Central memory CD8-positive, alpha-beta T cell (primary cell): Measurements from ENCODE around the gene TWIST2.

Experiments used
- ATAC-seq: fragments of 150-1000 bp; cut with Tn5 transposase; replicated peaks from 2 replicates; pipeline ENCODE4 v1.10.0; 2022; ENCODE audit warnings: mild to moderate bottlenecking, moderate FRiP score, moderate number of reproducible peaks; ENCODE audit not compliant: poor library complexity, severe bottlenecking; ENCODE audit errors: extremely low read depth
- DNase-seq, 2 donors: peaks; one replicate each; pipeline ENCODE4 v3.0.0; 2021; ENCODE audit warnings: low spot score in 2 of 2
- H3K27ac Mint-ChIP-seq: one replicate; pipeline ENCODE4 v1.8.0; 2022; ENCODE audit warnings: low read depth, mild to moderate bottlenecking, moderate library complexity, mixed read lengths
- H3K27me3 Mint-ChIP-seq: one replicate; pipeline ENCODE4 v1.8.0; 2022; ENCODE audit warnings: mixed read lengths
- H3K36me3 Mint-ChIP-seq: one replicate; pipeline ENCODE4 v1.8.0; 2022; ENCODE audit warnings: mild to moderate bottlenecking, moderate library complexity, mixed read lengths; ENCODE audit not compliant: insufficient read depth
- H3K4me1 Mint-ChIP-seq: one replicate; pipeline ENCODE4 v1.8.0; 2022; ENCODE audit warnings: mixed read lengths
- H3K4me3 Mint-ChIP-seq: one replicate; pipeline ENCODE4 v1.8.0; 2022; ENCODE audit warnings: mild to moderate bottlenecking, moderate library complexity, mixed read lengths
- H3K9me3 Mint-ChIP-seq: one replicate; pipeline ENCODE4 v1.8.0; 2022; ENCODE audit warnings: mixed read lengths

Gene TWIST2

DNA sequence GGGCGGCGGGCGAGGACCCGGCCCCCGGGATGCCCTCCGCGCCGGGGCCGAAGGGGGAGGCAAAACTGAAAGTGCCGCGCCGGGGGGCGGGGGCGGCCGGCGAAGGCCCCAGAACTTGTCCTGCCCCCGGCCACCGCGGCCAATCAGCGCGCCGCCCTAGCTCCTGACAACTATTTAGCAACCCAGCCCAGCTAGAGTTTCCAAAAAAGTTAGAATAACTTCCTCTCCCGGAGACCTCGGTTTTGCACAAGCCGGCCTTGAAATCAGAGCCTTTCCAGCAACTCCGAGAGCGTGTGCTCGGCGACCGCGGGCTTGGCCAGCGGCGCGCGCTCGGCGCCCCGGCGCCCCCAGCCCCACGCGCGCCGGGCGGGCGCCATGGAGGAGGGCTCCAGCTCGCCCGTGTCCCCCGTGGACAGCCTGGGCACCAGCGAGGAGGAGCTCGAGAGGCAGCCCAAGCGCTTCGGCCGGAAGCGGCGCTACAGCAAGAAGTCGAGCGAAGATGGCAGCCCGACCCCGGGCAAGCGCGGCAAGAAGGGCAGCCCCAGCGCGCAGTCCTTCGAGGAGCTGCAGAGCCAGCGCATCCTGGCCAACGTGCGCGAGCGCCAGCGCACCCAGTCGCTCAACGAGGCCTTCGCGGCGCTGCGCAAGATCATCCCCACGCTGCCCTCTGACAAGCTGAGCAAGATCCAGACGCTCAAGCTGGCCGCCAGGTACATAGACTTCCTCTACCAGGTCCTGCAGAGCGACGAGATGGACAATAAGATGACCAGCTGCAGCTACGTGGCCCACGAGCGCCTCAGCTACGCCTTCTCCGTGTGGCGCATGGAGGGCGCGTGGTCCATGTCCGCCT is at the start of gene TWIST2:
TSS of gene TWIST2 (plus strand) at position 245 of the 850 bp plus-strand sequence. CDS start at position 376, 131 bp downstream.
- H3K4me1 Mint-ChIP-seq = no peaks in the 10 kb centered on the region
- ATAC-seq (no peak), DNase-seq (no peak)
- no peaks in the 10 kb centered on the region for H3K36me3 Mint-ChIP-seq
- H3K4me3 Mint-ChIP-seq = no peak within 1 kb of the TSS
- no peak within 1 kb of the TSS for H3K27ac Mint-ChIP-seq
- H3K27me3 Mint-ChIP-seq = peaks cover 54% of the 10 kb centered on the region
- no peaks in the 10 kb centered on the region for H3K9me3 Mint-ChIP-seq

DNA sequence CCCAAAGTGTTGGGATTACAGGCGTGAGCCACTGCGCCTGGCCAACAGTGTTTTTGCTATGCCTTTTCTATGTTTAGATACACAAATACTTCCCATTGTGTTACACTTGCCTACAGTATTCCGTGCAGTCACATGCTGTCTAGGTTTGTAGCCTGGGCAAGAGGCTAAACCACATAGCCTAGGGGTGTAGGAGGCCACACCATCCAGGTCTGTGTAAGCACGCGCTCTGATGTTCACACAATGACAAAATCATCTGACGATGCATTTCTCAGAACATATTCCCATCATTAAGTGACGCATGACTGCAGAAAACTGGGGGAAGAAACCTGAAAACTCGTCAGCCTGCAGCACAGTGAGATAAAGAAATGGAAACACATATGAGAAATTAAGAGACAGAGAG is 46.1 kb upstream of the TWIST2 start:
- Mint-ChIP-seq H3K4me3 (no peak overlapping the region), H3K4me1 (no peaks in the 10 kb centered on the region), H3K27ac (no peak overlapping the region), H3K9me3 (no peaks in the 10 kb centered on the region), H3K27me3 (peaks cover 63% of the 10 kb centered on the region), H3K36me3 (peaks cover 2% of the 10 kb centered on the region)
- ATAC-seq (no peak), DNase-seq (no peak)

DNA sequence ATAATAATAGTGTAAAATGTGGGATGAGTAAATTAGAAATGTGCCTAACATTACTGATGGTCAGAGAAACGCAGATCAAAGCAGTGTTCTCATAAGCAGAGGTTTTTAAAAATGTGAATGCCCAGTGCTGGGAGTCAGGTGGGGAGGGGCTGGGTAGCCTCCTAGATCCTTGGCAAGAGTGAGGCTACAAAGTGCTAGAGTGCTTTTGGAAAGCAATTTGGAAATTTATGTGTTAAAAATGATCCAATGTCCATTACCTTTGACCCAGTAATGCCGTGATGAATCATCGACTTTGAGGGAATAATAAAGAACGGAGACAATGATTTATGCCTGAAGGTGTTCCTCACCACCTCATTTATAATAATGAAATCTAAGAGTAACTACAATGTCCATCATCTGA is 44.9 kb upstream of the TWIST2 start:
- no peak overlapping the region for H3K27ac Mint-ChIP-seq
- H3K4me1 Mint-ChIP-seq = no peaks in the 10 kb centered on the region
- peaks cover 2% of the 10 kb centered on the region for H3K36me3 Mint-ChIP-seq
- peaks cover 51% of the 10 kb centered on the region for H3K27me3 Mint-ChIP-seq
- no peaks in the 10 kb centered on the region for H3K9me3 Mint-ChIP-seq
- DNase-seq (no peak), ATAC-seq (no peak)
- H3K4me3 Mint-ChIP-seq = no peak overlapping the region

DNA sequence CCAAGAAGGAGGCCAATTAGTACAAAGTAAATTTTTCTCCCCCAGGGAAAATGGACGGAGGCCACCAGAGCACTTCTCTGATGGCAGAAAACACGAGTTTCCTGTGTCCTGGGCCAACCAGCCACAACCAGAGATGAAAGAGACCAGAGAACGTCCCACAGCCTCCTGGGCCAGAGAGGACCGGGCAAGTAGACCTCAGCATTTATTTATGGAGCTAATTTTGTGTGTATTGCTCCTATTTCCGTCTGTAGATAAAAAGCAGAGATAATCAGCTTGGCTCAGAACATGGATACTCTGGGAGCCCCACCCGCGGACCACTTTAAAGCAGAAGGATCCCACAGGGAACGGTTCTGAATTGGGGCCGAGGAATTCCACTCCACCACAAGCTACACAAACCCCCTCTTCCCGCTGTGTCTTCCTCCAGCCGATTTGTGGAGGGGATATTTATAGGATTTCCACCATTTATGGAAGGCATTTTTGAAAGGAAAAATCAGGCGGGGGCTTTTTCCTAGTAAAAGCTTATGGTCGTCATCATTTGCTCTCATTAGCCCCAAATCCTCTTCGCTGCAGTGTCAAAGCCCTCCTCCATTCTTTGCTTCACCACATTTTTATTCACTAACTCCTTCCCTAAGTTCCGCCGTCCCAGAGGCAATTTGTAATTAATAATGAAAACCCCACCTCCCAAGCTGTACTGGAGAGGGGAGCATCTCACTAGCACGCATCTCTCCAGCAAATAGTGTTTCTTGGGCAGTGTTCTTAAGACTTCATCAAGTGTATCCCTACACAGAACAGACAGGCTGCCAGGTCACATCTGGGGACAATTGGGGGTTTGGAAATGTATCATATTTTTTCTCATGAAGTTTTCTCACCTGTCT is 43.7 kb upstream of the TWIST2 start:
- H3K36me3 Mint-ChIP-seq = peaks cover 2% of the 10 kb centered on the region
- no peak overlapping the region for H3K27ac Mint-ChIP-seq
- H3K4me1 Mint-ChIP-seq = no peaks in the 10 kb centered on the region
- no peak for DNase-seq
- no peaks in the 10 kb centered on the region for H3K9me3 Mint-ChIP-seq
- H3K4me3 Mint-ChIP-seq = no peak overlapping the region
- peaks cover 38% of the 10 kb centered on the region for H3K27me3 Mint-ChIP-seq
- ATAC-seq = no peak

DNA sequence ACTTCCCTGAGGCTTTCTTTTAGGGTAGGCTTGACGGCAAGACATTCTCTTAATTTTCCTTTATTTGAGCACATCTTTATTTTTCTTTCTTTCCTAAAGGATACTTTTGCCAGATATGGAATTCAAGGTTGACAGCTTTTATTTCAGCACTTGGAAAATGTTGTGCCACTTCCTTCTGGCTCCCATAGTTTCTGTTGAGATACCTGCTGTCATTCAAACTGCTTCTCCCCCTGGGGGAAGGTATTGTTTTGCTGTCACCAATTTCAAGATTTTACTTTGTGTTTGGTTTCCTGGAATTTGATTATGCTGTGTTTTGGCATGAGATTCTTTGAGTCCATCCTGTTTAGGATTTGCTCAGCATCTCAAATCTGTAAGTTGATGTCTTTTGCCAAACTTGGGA is 39.1 kb upstream of the TWIST2 start:
- Mint-ChIP-seq H3K4me1 (no peaks in the 10 kb centered on the region), H3K27ac (no peak overlapping the region), H3K9me3 (no peaks in the 10 kb centered on the region), H3K36me3 (no peaks in the 10 kb centered on the region), H3K27me3 (peaks cover 25% of the 10 kb centered on the region), H3K4me3 (no peak overlapping the region)
- no peak for DNase-seq
- no peak for ATAC-seq

DNA sequence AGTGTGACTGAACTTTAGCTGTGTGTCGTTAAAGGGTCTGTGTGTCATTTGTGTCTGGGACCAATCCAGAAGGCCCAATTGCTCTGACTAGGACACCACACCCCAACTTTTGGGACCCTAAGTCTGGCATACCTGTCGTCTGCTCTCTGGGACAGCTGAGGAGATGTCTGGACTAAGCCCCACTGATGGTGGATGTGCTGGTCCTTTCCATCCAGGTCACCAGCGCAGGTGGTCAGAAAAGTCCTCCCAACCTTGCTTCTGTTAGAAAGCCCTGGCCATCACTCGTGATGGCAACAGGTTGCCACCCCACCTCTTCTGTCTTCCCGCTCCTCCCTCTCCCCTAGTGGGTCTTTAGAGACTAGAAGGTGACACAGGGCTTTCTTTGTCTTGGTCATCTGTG is 37.6 kb upstream of the TWIST2 start:
- no peaks in the 10 kb centered on the region for H3K4me1 Mint-ChIP-seq
- no peaks in the 10 kb centered on the region for H3K36me3 Mint-ChIP-seq
- DNase-seq = no peak
- no peak overlapping the region for H3K27ac Mint-ChIP-seq
- H3K9me3 Mint-ChIP-seq = no peaks in the 10 kb centered on the region
- H3K27me3 Mint-ChIP-seq = peaks cover 40% of the 10 kb centered on the region
- H3K4me3 Mint-ChIP-seq = no peak overlapping the region
- no peak for ATAC-seq

DNA sequence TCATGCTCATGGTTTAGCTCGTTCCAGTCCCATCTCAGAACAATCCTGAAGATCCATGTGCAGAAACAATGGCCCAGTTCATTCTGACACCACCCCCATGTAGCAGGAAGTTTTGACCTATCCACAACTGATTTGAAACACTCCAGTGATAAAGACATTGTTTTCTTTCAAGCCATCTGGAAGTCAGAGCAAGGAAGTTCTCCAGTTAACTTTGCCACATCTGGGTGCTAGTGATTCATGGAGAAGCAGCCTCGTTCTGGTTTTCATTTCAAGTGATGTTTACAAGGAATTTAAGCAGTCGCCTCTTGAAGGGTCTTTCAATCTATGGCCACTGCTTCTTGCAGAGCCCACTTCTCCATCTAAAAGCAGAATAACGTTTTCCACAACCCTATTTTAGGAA is 36.6 kb upstream of the TWIST2 start:
- no peaks in the 10 kb centered on the region for H3K36me3 Mint-ChIP-seq
- no peaks in the 10 kb centered on the region for H3K4me1 Mint-ChIP-seq
- no peak overlapping the region for H3K27ac Mint-ChIP-seq
- DNase-seq (no peak), ATAC-seq (no peak)
- H3K4me3 Mint-ChIP-seq = no peak overlapping the region
- peaks cover 40% of the 10 kb centered on the region for H3K27me3 Mint-ChIP-seq
- H3K9me3 Mint-ChIP-seq = no peaks in the 10 kb centered on the region

DNA sequence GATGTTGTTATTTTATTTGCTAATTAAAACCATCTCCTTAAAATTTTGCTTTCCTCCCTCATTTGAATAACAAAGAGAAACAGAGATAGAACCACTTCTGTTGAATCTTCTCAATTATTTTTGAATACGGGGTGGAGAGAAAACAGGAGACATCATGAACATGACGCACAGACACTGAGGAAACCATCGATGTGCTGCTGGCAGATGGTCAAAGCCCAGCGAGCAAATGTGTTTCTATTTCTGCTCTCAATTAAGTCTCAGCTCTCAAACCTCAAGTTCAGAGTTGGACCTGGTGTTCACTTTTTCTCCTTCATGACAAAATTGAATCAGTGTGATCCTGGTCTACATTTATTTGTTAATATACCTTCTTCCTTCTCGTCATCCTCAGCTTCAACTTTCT is 36.1 kb upstream of the TWIST2 start:
- Mint-ChIP-seq H3K4me1 (no peaks in the 10 kb centered on the region), H3K36me3 (no peaks in the 10 kb centered on the region), H3K27ac (no peak overlapping the region), H3K4me3 (no peak overlapping the region), H3K9me3 (no peaks in the 10 kb centered on the region), H3K27me3 (peaks cover 45% of the 10 kb centered on the region)
- ATAC-seq (no peak), DNase-seq (no peak)

DNA sequence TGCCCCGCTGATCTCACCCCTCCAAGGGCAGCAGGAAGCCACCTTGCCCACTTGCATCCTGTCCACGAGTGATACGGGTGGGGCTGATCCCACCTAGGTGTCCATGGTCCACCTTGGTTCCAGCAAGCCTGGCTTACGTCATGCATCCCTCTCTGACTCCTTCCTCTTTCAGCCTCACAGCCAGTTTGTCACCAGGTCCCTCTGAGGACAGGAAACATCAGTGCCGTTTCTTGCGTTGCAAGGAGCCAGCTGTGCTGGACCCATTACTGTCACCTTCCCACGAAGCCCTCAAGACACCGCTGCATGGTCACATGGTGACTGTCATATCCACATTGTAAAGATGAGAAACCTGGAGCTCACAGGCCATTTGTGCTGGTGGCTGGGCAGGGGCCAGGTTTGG is 34.8 kb upstream of the TWIST2 start:
- ATAC-seq (no peak), DNase-seq (no peak)
- no peaks in the 10 kb centered on the region for H3K4me1 Mint-ChIP-seq
- peaks cover 58% of the 10 kb centered on the region for H3K27me3 Mint-ChIP-seq
- H3K9me3 Mint-ChIP-seq = no peaks in the 10 kb centered on the region
- H3K4me3 Mint-ChIP-seq = no peak overlapping the region
- H3K36me3 Mint-ChIP-seq = no peaks in the 10 kb centered on the region
- H3K27ac Mint-ChIP-seq = no peak overlapping the region

DNA sequence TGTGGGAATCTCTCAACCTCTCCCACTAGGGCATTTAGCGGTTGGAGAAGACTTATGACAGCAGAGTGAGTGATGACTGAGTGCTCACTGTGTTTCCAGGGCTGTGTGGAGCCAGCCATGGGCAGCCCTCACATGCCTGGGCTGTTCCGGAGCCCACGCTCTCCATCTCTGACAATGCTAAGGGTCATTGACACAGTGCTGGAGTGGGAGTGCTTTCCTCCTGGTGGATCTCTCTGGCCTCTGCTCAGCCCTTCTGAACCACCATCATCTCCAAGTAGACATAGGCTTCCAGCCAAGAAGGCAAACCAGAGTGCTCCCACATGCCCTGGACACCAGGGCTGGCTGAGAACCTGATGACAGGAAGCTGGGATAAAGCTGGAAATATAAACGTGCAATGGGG is 33.1 kb upstream of the TWIST2 start:
- Mint-ChIP-seq H3K9me3 (no peaks in the 10 kb centered on the region), H3K36me3 (no peaks in the 10 kb centered on the region), H3K4me3 (no peak overlapping the region), H3K4me1 (no peaks in the 10 kb centered on the region), H3K27me3 (peaks cover 76% of the 10 kb centered on the region), H3K27ac (no peak overlapping the region)
- ATAC-seq (no peak), DNase-seq (no peak)

DNA sequence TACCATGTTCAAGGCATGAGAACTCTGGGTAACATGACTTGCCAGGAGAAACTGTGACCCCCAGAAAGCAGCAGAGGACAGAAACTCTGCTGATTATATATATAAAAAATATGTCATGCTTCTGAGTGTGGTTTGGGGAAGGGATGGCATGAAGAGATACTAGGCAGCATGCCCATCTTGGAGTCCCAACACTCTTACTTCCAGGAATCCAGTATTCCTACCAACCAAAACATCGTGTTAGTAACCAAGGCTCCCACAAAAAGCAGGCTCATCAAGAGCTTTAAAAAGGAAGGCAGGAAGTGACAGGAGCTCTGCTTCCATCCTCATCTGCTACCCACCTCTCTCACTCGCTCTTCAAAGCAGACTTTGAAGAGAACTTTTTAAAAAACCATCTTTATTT is 31.6 kb upstream of the TWIST2 start:
- H3K36me3 Mint-ChIP-seq = no peaks in the 10 kb centered on the region
- H3K27me3 Mint-ChIP-seq = peaks cover 77% of the 10 kb centered on the region

DNA sequence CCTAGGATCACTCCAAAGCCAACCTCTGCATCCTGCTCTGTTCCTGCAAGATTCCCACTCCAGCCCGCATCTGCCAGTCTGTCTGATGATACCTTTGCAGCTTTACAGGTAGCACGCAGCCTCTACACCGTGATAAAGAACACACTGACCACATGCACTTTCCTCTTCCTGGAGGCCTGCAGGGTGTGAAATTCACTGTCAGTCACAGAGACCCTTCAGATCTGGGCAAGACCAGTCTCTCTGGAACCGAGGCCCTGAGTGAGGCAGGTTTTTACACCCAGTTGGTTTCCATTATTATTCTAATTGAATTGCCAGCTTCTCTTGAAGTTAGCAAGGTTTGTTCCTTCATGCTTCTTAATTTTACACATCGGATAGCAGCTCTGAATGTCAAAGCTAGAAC is 30.5 kb upstream of the TWIST2 start:
- DNase-seq = no peak
- no peaks in the 10 kb centered on the region for H3K4me1 Mint-ChIP-seq
- no peak overlapping the region for H3K4me3 Mint-ChIP-seq
- no peaks in the 10 kb centered on the region for H3K36me3 Mint-ChIP-seq
- ATAC-seq = no peak
- no peak overlapping the region for H3K27ac Mint-ChIP-seq
- peaks cover 88% of the 10 kb centered on the region for H3K27me3 Mint-ChIP-seq
- H3K9me3 Mint-ChIP-seq = peaks cover 5% of the 10 kb centered on the region

More for the DNA sequence above, 31.6 kb upstream of the TWIST2 start:
- H3K27ac Mint-ChIP-seq = no peak overlapping the region
- no peak for DNase-seq
- no peak for ATAC-seq
- H3K4me1 Mint-ChIP-seq = no peaks in the 10 kb centered on the region
- peaks cover 5% of the 10 kb centered on the region for H3K9me3 Mint-ChIP-seq
- H3K4me3 Mint-ChIP-seq = no peak overlapping the region

DNA sequence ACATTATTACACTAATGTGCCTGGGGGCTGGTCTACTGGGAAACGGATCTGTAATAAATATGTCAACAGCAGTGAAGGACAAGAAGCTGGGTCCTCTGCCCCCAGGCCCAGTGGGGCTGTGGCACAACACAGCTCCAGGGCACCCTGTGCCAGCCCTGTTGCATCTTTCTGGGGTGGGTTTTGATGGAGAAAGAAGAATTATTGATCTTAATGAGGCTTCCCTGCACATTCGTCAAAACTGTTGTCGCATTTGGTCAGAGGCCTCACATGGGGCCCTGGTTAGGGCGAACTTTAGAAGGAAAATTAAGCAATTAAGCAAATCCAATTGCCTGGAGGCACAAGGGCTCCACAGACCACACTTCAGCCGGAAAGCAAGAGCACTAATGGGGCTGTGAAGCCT is 30.0 kb upstream of the TWIST2 start:
- Mint-ChIP-seq H3K4me3 (no peak overlapping the region), H3K27ac (no peak overlapping the region), H3K9me3 (peaks cover 5% of the 10 kb centered on the region), H3K36me3 (no peaks in the 10 kb centered on the region), H3K27me3 (peaks cover 88% of the 10 kb centered on the region), H3K4me1 (no peaks in the 10 kb centered on the region)
- DNase-seq = no peak
- no peak for ATAC-seq
